HG03025 (cell line): Measurements from ENCODE around the gene TSR1.

Source experiments
- ATAC-seq: cut with Tn5 transposase; IDR thresholded peaks from one replicate; pipeline ENCODE4 v1.9.1; 2021; ENCODE audit warnings: mild to moderate bottlenecking, moderate library complexity; ENCODE audit not compliant: unreplicated experiment, low FRiP score

Gene TSR1

GRCh38 chr17:2369551-2370210, 33.4 kb upstream of the TSR1 start:
- ATAC-seq: no peak

DNA sequence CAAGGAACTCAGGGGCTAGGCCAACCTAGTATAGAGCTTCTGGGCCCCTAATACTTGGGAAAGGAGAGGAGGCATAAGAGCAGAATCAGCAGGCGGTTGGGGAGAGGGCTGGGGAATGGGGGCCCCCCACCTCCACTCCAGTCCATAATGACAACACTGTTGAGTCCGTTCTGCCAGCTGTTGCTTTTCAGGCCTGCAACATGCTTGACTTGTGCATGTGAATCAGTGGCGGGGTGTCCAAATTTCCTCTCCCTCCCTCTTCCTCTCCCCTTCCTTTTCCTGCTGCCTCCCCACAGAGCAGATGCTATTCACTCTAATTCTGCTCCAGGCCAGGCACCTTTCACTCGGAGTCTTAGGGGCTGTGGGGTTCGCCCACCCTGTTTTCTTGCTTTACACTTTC, 32.8 kb upstream of the TSR1 start:
- no peak for ATAC-seq

GRCh38 chr17:2368359-2368758, 32.1 kb upstream of the TSR1 start:
- no peak for ATAC-seq

DNA sequence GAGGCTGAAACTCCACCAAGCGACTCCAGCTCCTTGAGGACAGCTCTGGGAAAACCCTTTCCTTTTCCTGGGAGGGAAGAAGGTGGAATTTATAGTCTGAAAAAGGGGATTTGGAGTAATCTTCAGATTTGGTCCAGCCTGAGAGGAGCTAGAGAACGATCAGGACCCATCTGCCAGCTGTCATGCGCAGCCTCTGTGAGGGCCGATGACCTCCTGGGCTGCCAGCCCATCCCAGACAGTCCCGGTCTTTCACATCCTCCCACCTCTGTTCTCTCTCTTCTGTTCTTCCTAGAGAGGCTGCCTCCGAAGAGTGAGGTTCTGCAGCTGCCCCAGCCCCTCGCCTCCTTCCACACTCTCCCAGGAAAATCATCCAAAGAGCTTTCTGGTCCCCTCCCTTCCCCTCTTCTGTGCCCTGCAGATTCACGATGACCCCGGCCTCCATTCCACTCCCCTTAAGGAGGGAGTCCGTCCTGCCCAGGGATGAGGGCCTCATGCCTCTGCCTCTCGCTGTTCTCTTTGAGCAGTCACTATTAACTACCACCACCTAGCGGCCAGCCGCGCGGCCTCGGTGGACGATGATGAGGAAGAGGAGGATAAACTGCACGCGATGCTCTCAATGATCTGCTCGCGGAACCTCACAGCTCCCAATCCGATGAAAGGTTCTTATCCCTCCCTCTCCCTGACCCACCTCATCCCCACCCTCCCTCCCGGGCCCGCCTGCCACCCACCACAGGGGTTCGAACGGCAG, 30.7 kb upstream of the TSR1 start:
- ATAC-seq: no peak

DNA sequence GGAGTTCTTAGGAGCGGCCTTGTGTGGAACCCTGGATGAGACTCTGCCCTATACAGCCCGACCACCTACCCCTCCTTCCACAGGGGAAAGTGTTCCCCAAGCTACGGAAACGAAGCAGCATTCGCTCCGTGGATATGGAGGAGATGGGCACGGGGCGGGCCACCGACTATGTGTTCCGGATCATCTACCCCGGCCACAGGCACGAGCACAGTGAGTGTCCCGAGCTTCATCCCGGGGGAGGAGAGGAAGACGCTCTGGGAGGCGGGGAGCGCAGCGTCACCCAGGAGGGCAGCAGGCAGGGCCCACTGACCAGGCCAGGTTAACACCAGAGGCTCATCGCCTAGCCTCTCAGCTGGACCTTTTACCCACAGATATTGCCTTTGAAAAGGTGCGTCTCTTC, 28.9 kb upstream of the TSR1 start:
- ATAC-seq: no peak

- no peak for ATAC-seq
Observed at GRCh38 chr17:2364763-2365116, 28.5 kb upstream of the TSR1 start.

GRCh38 chr17:2363851-2364762, 27.9 kb upstream of the TSR1 start:
- no peak for ATAC-seq

- ATAC-seq: no peak
Observed at GRCh38 chr17:2363318-2363717, 27.1 kb upstream of the TSR1 start.

GRCh38 chr17:2362881-2363280, 26.6 kb upstream of the TSR1 start:
- no peak for ATAC-seq

DNA sequence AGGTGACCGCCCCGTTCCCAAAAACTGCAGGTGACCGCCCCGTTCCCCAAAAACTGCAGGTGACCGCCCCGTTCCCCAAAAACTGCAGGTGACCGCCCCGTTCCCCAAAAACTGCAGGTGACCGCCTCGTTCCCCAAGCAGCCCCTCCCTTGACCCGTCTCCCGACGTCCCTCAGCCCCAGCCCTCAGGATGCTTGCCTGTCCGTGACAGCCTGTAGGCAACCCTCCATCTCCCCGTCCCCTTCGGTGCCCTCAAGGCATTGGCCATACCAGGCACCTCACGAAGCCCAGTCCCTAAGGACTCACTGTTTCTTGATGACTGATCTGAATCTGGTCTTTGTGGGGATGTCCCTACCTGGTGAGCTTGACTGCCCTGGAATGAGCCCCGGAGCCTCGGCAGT, 26.2 kb upstream of the TSR1 start:
- no peak for ATAC-seq

- no peak for ATAC-seq
Observed at GRCh38 chr17:2362016-2362415, 25.8 kb upstream of the TSR1 start.

- no peak for ATAC-seq
Observed at GRCh38 chr17:2361010-2361760, 24.9 kb upstream of the TSR1 start.

GRCh38 chr17:2357931-2358434, 21.7 kb upstream of the TSR1 start:
- ATAC-seq: no peak

DNA sequence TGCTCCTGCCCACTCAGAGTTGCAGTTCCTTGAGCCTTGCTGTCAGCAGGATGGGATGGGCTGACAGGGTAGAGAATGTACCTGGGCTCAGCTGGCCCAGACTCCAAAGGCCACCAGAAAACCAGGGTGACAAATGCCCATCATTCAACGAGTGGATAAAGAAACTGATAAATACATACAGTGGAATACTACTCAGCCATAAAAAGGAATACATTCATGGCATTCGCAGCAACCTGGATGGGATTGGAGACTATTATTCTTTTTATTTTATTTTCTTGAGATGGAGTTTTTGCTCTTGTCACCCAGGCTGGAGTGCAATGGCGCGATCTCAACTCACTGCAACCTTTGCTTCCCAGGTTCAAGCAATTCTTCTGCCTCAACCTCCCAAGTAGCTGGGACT, 21.0 kb upstream of the TSR1 start:
- ATAC-seq: no peak

DNA sequence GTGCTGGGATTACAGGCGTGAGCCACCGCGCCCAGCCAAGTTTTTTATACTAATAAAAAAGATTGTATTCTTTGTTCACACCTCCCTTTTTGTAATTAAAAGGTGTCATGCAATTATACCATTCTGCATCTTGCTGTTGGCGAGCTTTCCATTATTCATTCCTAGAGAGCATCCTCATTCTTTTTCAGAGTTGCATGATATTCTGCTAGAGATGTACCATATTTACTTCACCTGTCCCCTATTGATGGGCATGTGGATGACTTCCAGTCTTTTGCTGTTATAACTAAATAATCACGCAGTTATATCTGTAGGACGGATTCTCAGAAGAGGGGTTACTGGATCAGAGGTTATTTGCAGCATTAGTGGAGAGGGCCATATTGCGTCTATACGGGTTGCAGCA, 18.1 kb upstream of the TSR1 start:
- ATAC-seq: no peak

DNA sequence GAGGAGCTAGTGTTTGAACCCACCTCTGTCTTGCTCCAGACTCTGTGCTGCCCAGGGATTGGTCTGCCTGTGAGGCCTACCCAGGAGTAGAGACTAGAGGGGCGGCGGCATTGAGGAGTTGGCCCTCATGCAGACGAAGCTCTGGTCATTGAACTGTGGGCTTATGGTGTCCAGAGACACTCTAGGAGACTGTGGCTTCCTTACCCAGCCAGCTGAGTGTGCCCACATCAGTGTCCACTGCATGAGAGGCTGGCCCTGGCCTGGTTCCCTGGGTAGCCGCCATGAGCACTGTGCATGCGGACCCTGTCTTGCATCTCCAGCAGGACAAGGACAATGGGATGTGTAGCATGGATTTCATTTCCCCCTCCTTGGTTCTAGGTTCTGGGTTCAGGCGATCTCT, 15.0 kb upstream of the TSR1 start:
- no peak for ATAC-seq

DNA sequence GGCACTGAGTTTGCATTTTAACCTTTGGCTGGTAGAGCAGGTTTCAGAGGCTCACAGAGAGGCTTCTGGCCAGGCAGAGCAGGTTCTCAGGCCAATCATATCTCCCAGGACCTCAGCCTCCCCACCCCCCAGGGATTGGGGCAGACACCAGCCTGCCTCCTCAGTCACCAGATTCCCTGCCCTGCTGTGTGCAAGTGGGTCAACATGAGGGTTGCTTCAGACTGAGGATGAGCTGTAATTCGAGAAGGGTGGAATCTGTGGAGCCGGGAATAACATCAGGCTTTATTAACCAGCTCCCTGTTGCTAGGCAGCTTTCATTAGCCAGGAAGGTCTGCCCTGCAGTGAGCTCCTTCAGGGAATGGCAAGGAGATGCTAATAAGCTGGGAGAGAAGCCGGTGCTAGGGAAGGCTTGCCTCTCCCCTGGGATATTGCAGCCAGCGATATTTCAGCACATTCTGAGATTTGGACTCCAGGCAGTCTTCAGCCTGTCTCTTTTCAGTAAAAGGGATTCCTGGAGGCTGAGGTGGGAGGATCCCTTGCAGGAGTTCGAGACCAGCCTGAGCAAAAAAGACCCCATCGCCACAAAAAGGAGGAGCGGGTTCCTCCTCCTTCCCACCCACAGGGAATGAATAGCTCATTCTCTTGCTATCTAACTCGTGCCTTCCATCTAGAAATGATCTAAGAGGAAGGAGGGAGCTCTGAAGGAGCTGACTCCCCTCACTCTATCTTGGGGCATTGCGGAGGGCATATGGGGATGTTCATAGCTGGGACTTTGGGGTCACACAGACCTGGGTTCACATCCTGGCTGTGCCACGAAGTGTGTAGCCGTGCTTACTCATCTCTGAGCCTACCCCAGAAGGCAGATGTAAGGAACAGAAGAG, 11.8 kb upstream of the TSR1 start:
- no peak for ATAC-seq

DNA sequence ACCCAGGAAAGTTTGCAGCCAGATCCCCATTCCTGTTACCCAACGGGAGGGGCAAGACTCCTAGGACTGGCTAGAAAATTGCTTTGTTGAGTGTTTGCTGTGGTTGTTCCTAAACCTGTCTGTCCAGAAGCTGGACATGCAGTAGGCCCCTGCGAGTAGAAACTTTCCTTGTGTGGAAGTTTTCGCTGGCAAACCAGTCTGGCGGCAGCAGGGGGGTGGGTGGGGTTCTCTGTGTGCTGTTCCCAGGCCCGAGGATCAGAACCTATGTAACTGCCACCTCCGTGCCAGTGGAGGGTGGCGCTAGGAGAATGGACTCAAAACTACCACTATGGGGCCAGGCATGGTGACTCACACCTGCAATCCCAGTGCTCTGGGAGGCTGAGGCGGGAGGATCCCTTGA, 10.2 kb upstream of the TSR1 start:
- ATAC-seq: no peak

GRCh38 chr17:2344528-2344927, 8.3 kb upstream of the TSR1 start:
- ATAC-seq: no peak

GRCh38 chr17:2343421-2343820, 7.2 kb upstream of the TSR1 start:
- ATAC-seq: no peak
